Type B pancreatic cell (in vitro differentiated cells): ENCODE data around the gene PHF21A. TPM values are rescaled to one million over a fixed set of nuclear protein-coding genes. Genes with fewer than 3 reads are reported as not detected.

Experiments used
- DNase-seq: peaks from one replicate; pipeline ENCODE4 v3.0.0; 2021; ENCODE audit warnings: mixed read lengths; ENCODE audit not compliant: unreplicated experiment; ENCODE audit errors: extremely low spot score
- H3K27ac Mint-ChIP-seq: 2 replicates; pipeline ENCODE4 v1.8.0; 2021; ENCODE audit warnings: mild to moderate bottlenecking, mixed read lengths
- H3K27me3 Mint-ChIP-seq: 2 replicates; pipeline ENCODE4 v1.8.0; 2021; ENCODE audit warnings: mixed read lengths
- H3K36me3 Mint-ChIP-seq: 2 replicates; pipeline ENCODE4 v1.8.0; 2021; ENCODE audit warnings: mixed read lengths
- H3K4me1 Mint-ChIP-seq: one replicate; pipeline ENCODE4 v1.8.0; 2021; ENCODE audit warnings: mixed read lengths; ENCODE audit not compliant: unreplicated experiment
- H3K4me3 Mint-ChIP-seq: 2 replicates; pipeline ENCODE4 v1.8.0; 2021; ENCODE audit warnings: mild to moderate bottlenecking, mixed read lengths
- H3K9me3 Mint-ChIP-seq: 2 replicates; pipeline ENCODE4 v1.8.0; 2021; ENCODE audit warnings: mixed read lengths
- CTCF ChIP-seq: fragments of 200-600 bp; sonication (generic); conservative IDR thresholded peaks from 2 replicates; pipeline ENCODE4 v1.5.0; 2021; ENCODE audit warnings: antibody characterized with exemption, mild to moderate bottlenecking
- total RNA-seq: library from RNA; stranded (reverse); gene quantifications from 2 replicates; pipeline ENCODE4 v1.2.1, GENCODE V29; 2021; ENCODE audit warnings: low replicate concordance

Gene PHF21A
- total RNA-seq, 1 donor from 2014 or later, result 62.4 TPM

- H3K27ac Mint-ChIP-seq, result no peak overlapping the region
- no peak overlapping the region for H3K4me3 Mint-ChIP-seq
- no peak for DNase-seq
- H3K4me1 Mint-ChIP-seq, result no peaks in the 10 kb centered on the region
- TF ChIP-seq CTCF, result no peak
- no peaks in the 10 kb centered on the region for H3K9me3 Mint-ChIP-seq
- no peaks in the 10 kb centered on the region for H3K27me3 Mint-ChIP-seq
- no peaks in the 10 kb centered on the region for H3K36me3 Mint-ChIP-seq
These were observed 207.7 kb downstream of the PHF21A start for GRCh38 chr11:45913514-45913913.

- no peak for DNase-seq
- H3K4me1 Mint-ChIP-seq, result peaks cover 4% of the 10 kb centered on the region
- no peaks in the 10 kb centered on the region for H3K9me3 Mint-ChIP-seq
- no peak overlapping the region for H3K27ac Mint-ChIP-seq
- no peak overlapping the region for H3K4me3 Mint-ChIP-seq
- no peaks in the 10 kb centered on the region for H3K27me3 Mint-ChIP-seq
- no peak for TF ChIP-seq CTCF
- no peaks in the 10 kb centered on the region for H3K36me3 Mint-ChIP-seq
These were observed 210.6 kb downstream of the PHF21A start for GRCh38 chr11:45910623-45911022.

GRCh38 chr11:45909594-45910475 lies 211.4 kb downstream of the PHF21A start:
- Mint-ChIP-seq H3K4me1 (peaks cover 4% of the 10 kb centered on the region), H3K36me3 (no peaks in the 10 kb centered on the region), H3K27me3 (no peaks in the 10 kb centered on the region)

GRCh38 chr11:45907911-45908370 lies 213.3 kb downstream of the PHF21A start:
- no peak for TF ChIP-seq CTCF
- H3K36me3 Mint-ChIP-seq, result no peaks in the 10 kb centered on the region
- peaks cover 4% of the 10 kb centered on the region for H3K4me1 Mint-ChIP-seq
- DNase-seq, result no peak
- no peak overlapping the region for H3K4me3 Mint-ChIP-seq
- H3K27me3 Mint-ChIP-seq, result no peaks in the 10 kb centered on the region
- no peaks in the 10 kb centered on the region for H3K9me3 Mint-ChIP-seq
- no peak overlapping the region for H3K27ac Mint-ChIP-seq

More at GRCh38 chr11:45909594-45910475, 211.4 kb downstream of the PHF21A start:
- H3K9me3 Mint-ChIP-seq, result no peaks in the 10 kb centered on the region
- H3K27ac Mint-ChIP-seq, result no peak overlapping the region
- no peak overlapping the region for H3K4me3 Mint-ChIP-seq
- DNase-seq, result no peak
- TF ChIP-seq CTCF, result no peak

GRCh38 chr11:45906965-45907611 lies 214.2 kb downstream of the PHF21A start, which contains the start of gene FREY1:
Gene FREY1 (minus strand): TSS chr11:45907271. CDS start chr11:45907245, 26 bp downstream.
- no peak within 1 kb of the TSS for H3K27ac Mint-ChIP-seq
- no peaks in the 10 kb centered on the region for H3K36me3 Mint-ChIP-seq
- no peak for TF ChIP-seq CTCF
- peaks cover 4% of the 10 kb centered on the region for H3K4me1 Mint-ChIP-seq
- H3K4me3 Mint-ChIP-seq, result no peak within 1 kb of the TSS
- no peaks in the 10 kb centered on the region for H3K9me3 Mint-ChIP-seq
- no peak for DNase-seq
- H3K27me3 Mint-ChIP-seq, result no peaks in the 10 kb centered on the region
